ENCODE measurements around the gene RAB40B.

The RAB40B gene

GRCh38 chr17:82648165-82648668, 50.3 kb downstream of the RAB40B start, which contains the start of gene WDR45B:
Gene WDR45B (minus strand): TSS chr17:82648444. CDS start chr17:82648340, 104 bp downstream.
- DNase-seq = peak; percentile 72

GRCh38 chr17:82647593-82648164, 50.8 kb downstream of the RAB40B start:
- DNase-seq = no peak

GRCh38 chr17:82645516-82645915, 53.0 kb downstream of the RAB40B start:
- no peak for DNase-seq

GRCh38 chr17:82644148-82644547, 54.4 kb downstream of the RAB40B start:
- DNase-seq = no peak

GRCh38 chr17:82642022-82642421, 56.5 kb downstream of the RAB40B start:
- no peak for DNase-seq

- no peak for DNase-seq
Observed at GRCh38 chr17:82640036-82640435, 58.5 kb downstream of the RAB40B start.

GRCh38 chr17:82639628-82640027, 58.9 kb downstream of the RAB40B start:
- no peak for DNase-seq

GRCh38 chr17:82638183-82638773, 60.2 kb downstream of the RAB40B start:
- no peak for DNase-seq

GRCh38 chr17:82636626-82637598, 61.6 kb downstream of the RAB40B start:
- no peak for DNase-seq

GRCh38 chr17:82633343-82633742, 65.2 kb downstream of the RAB40B start:
- DNase-seq = no peak

GRCh38 chr17:82632451-82632850, 66.0 kb downstream of the RAB40B start:
- no peak for DNase-seq

- no peak for DNase-seq
Observed at GRCh38 chr17:82631544-82631943, 67.0 kb downstream of the RAB40B start.

- DNase-seq = no peak
Observed at GRCh38 chr17:82630212-82630611, 68.3 kb downstream of the RAB40B start.

GRCh38 chr17:82629748-82630147, 68.8 kb downstream of the RAB40B start:
- DNase-seq = no peak

GRCh38 chr17:82627405-82627804, 71.1 kb downstream of the RAB40B start:
- no peak for DNase-seq

- DNase-seq = no peak
Observed at GRCh38 chr17:82623707-82624106, 74.8 kb downstream of the RAB40B start.

- DNase-seq = no peak
Observed at GRCh38 chr17:82619641-82620040, 78.9 kb downstream of the RAB40B start.

GRCh38 chr17:82619211-82619610, 79.3 kb downstream of the RAB40B start:
- DNase-seq = no peak

GRCh38 chr17:82616021-82616711, 82.3 kb downstream of the RAB40B start:
- DNase-seq = no peak

GRCh38 chr17:82615084-82616020, 83.1 kb downstream of the RAB40B start:
- DNase-seq = no peak

- DNase-seq = no peak
Observed at GRCh38 chr17:82614095-82614631, 84.3 kb downstream of the RAB40B start.
